C4-2B (cell line): Measurements from ENCODE around the gene TBKBP1.

Experiments
- CTCF ChIP-seq: fragments of 450-650 bp; conservative IDR thresholded peaks from 2 replicates; pipeline ENCODE4 v1.5.1; 2017; ENCODE audit warnings: mild to moderate bottlenecking
- ZFX ChIP-seq: fragments of 450-650 bp; IDR thresholded peaks from 2 replicates; pipeline ENCODE4 v1.6.1; 2017

- no peak for TF ChIP-seq CTCF
- TF ChIP-seq ZFX: no peak
Observed at GRCh38 chr17:47676510-47677165, 17.3 kb upstream of the TBKBP1 start.
